H1 (cell line): ENCODE measurements around the gene TBX21. TPM values are rescaled to one million over a fixed set of nuclear protein-coding genes. Genes with fewer than 3 reads are reported as not detected.

Experiments used
- CBX5 ChIP-seq: fragments of 300-800, 300-1000 bp; sonication (generic); IDR thresholded peaks from 2 replicates; pipeline ENCODE4 v1.7.1; 2016; ENCODE audit warnings: antibody characterized with exemption, low read length, low read depth
- EZH2 ChIP-seq: fragments of 200-600 bp; sonication (generic); IDR thresholded peaks from 2 replicates; pipeline ENCODE4 v1.7.1; 2012; ENCODE audit warnings: low read depth, mild to moderate bottlenecking, moderate library complexity, low read length, inconsistent platforms; ENCODE audit not compliant: severe bottlenecking
- HDAC6 ChIP-seq: IDR thresholded peaks from one replicate; pipeline ENCODE4 v1.7.1; 2012; ENCODE audit warnings: low read depth, mild to moderate bottlenecking, inconsistent platforms, low read length, moderate library complexity
- KDM4A ChIP-seq: IDR thresholded peaks from one replicate; pipeline ENCODE4 v1.7.1; 2012; ENCODE audit warnings: low read depth, mild to moderate bottlenecking, moderate library complexity, low read length, inconsistent platforms; ENCODE audit not compliant: severe bottlenecking
- POU5F1 ChIP-seq: IDR thresholded peaks from 2 replicates; pipeline ENCODE4 v1.6.1; 2011; ENCODE audit warnings: low read depth, mild to moderate bottlenecking, low read length, moderate library complexity
- polyA plus RNA-seq, 7 experiments: library from polyadenylated mRNA; depleted of rRNA in 3 of 7; stranded (reverse) in 5 of 7; unstranded in 2 of 7; fragments of >200 nt in 5 of 7; fragments of 200-250 nt in 2 of 7; gene quantifications; 1 replicate in 5 of 7; 2 replicates in 1 of 7; 4 replicates in 1 of 7; pipeline versions ENCODE4 v1.2.1 to v1.2.3, GENCODE V29; 2011 to 2013; ENCODE audit warnings: missing spikeins in 2 of 7, mixed read lengths in 2 of 7
- total RNA-seq: library from RNA; stranded (reverse); fragmentation: NEBNext Ultra II Directional; extraction: Animal tissue kit (Norgen Biotek cat#: 25700); gene quantifications from 2 replicates; pipeline ENCODE4 v1.2.1, GENCODE V29; 2021
- TF ChIP-seq, protein P1 (sequence below): fragments of 300-600 bp; sonication (generic); IDR thresholded peaks from 2 replicates; pipeline ENCODE4 v1.7.1; 2012; ENCODE audit warnings: low read length, moderate library complexity, mild to moderate bottlenecking, inconsistent platforms; ENCODE audit not compliant: insufficient replicate concordance

TBX21 gene
- total and polyA plus RNA-seq, 2 of the 8 experiments (the other 6 are each of a cell fraction or from before 2014, with no cell fraction given), result not detected

DNA sequence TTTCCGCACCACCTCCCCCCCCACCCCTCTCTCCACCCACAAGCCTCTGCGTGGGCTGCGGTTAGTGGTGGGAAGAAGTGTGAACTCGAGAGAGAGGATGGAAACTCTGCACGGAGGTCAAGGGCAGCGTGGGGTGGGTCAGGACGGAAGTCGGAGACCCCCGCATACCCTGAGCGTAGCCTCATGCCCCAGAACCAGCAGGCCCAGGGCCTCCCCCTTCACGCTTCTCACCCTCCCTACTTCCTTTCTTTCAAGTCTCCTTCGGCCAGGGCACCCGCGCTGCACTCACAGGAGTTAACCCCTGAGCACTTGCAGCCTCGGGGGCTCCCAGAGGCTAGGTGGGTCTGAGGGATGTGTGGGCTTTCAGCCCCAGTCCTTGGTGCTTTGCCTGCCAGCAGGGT, 29.8 kb upstream of the TBX21 start (continued):
- TF ChIP-seq, protein P1, sequence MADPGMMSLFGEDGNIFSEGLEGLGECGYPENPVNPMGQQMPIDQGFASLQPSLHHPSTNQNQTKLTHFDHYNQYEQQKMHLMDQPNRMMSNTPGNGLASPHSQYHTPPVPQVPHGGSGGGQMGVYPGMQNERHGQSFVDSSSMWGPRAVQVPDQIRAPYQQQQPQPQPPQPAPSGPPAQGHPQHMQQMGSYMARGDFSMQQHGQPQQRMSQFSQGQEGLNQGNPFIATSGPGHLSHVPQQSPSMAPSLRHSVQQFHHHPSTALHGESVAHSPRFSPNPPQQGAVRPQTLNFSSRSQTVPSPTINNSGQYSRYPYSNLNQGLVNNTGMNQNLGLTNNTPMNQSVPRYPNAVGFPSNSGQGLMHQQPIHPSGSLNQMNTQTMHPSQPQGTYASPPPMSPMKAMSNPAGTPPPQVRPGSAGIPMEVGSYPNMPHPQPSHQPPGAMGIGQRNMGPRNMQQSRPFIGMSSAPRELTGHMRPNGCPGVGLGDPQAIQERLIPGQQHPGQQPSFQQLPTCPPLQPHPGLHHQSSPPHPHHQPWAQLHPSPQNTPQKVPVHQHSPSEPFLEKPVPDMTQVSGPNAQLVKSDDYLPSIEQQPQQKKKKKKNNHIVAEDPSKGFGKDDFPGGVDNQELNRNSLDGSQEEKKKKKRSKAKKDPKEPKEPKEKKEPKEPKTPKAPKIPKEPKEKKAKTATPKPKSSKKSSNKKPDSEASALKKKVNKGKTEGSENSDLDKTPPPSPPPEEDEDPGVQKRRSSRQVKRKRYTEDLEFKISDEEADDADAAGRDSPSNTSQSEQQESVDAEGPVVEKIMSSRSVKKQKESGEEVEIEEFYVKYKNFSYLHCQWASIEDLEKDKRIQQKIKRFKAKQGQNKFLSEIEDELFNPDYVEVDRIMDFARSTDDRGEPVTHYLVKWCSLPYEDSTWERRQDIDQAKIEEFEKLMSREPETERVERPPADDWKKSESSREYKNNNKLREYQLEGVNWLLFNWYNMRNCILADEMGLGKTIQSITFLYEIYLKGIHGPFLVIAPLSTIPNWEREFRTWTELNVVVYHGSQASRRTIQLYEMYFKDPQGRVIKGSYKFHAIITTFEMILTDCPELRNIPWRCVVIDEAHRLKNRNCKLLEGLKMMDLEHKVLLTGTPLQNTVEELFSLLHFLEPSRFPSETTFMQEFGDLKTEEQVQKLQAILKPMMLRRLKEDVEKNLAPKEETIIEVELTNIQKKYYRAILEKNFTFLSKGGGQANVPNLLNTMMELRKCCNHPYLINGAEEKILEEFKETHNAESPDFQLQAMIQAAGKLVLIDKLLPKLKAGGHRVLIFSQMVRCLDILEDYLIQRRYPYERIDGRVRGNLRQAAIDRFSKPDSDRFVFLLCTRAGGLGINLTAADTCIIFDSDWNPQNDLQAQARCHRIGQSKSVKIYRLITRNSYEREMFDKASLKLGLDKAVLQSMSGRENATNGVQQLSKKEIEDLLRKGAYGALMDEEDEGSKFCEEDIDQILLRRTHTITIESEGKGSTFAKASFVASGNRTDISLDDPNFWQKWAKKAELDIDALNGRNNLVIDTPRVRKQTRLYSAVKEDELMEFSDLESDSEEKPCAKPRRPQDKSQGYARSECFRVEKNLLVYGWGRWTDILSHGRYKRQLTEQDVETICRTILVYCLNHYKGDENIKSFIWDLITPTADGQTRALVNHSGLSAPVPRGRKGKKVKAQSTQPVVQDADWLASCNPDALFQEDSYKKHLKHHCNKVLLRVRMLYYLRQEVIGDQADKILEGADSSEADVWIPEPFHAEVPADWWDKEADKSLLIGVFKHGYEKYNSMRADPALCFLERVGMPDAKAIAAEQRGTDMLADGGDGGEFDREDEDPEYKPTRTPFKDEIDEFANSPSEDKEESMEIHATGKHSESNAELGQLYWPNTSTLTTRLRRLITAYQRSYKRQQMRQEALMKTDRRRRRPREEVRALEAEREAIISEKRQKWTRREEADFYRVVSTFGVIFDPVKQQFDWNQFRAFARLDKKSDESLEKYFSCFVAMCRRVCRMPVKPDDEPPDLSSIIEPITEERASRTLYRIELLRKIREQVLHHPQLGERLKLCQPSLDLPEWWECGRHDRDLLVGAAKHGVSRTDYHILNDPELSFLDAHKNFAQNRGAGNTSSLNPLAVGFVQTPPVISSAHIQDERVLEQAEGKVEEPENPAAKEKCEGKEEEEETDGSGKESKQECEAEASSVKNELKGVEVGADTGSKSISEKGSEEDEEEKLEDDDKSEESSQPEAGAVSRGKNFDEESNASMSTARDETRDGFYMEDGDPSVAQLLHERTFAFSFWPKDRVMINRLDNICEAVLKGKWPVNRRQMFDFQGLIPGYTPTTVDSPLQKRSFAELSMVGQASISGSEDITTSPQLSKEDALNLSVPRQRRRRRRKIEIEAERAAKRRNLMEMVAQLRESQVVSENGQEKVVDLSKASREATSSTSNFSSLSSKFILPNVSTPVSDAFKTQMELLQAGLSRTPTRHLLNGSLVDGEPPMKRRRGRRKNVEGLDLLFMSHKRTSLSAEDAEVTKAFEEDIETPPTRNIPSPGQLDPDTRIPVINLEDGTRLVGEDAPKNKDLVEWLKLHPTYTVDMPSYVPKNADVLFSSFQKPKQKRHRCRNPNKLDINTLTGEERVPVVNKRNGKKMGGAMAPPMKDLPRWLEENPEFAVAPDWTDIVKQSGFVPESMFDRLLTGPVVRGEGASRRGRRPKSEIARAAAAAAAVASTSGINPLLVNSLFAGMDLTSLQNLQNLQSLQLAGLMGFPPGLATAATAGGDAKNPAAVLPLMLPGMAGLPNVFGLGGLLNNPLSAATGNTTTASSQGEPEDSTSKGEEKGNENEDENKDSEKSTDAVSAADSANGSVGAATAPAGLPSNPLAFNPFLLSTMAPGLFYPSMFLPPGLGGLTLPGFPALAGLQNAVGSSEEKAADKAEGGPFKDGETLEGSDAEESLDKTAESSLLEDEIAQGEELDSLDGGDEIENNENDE, result no peak
- TF ChIP-seq EZH2, result no peak
- TF ChIP-seq POU5F1, result no peak
- no peak for TF ChIP-seq KDM4A
- no peak for TF ChIP-seq HDAC6
- TF ChIP-seq CBX5, result no peak
